HUES6 (cell line): ENCODE measurements around the gene PMPCA.
A peak's percentile ranks its signal among the peaks of the same experiment; 100 is the strongest.

Experiments
- H3K27ac ChIP-seq: 2 replicates; pipeline ENCODE4 v1.7.0; 2013; ENCODE audit warnings: low read depth, mild to moderate bottlenecking, low read length, inconsistent platforms
- H3K27me3 ChIP-seq: 2 replicates; pipeline ENCODE4 v1.6.1; 2013; ENCODE audit warnings: low read length; ENCODE audit not compliant: control insufficient read depth, insufficient read depth
- H3K36me3 ChIP-seq: 2 replicates; pipeline ENCODE4 v1.6.1; 2013; ENCODE audit warnings: low read length; ENCODE audit not compliant: control insufficient read depth, insufficient read depth
- H3K4me1 ChIP-seq: 2 replicates; pipeline ENCODE4 v1.6.1; 2013; ENCODE audit warnings: low read length; ENCODE audit not compliant: control insufficient read depth, insufficient read depth
- H3K4me3 ChIP-seq: 2 replicates; pipeline ENCODE4 v1.5.1; 2013; ENCODE audit warnings: low read depth, low read length
- H3K9ac ChIP-seq: one replicate; pipeline ENCODE4 v1.6.1; 2013; ENCODE audit warnings: mild to moderate bottlenecking, low read length
- H3K9me3 ChIP-seq: 2 replicates; pipeline ENCODE4 v1.6.1; 2013; ENCODE audit warnings: low read depth, low read length; ENCODE audit not compliant: control insufficient read depth, insufficient read depth

The PMPCA gene

DNA sequence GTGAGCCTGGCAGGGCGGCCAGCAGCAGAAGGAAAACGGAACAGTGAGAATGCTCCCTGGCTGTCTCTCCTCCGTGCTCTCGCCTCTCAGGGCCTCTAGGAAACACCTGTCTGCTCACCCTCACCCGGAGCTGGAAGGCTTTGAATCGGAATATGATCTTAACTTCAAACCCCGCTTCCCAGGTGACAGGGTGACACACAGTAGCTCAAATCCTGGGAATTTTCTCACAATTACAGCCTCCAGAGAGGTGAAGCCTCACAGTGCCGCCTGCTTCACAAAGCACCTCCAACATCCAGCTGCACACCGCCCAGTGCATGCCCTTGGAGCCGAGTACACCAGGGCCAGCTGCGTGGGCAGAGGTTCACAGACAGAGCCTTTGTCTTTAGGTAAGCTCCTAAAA, 59.9 kb downstream of the PMPCA start:
- no peak overlapping the region for H3K4me3 ChIP-seq
- no peaks in the 10 kb centered on the region for H3K4me1 ChIP-seq
- H3K36me3 ChIP-seq: peaks cover 100% of the 10 kb centered on the region
- H3K9ac ChIP-seq: no peak overlapping the region
- H3K27me3 ChIP-seq: no peaks in the 10 kb centered on the region
- no peak overlapping the region for H3K27ac ChIP-seq
- no peaks in the 10 kb centered on the region for H3K9me3 ChIP-seq

DNA sequence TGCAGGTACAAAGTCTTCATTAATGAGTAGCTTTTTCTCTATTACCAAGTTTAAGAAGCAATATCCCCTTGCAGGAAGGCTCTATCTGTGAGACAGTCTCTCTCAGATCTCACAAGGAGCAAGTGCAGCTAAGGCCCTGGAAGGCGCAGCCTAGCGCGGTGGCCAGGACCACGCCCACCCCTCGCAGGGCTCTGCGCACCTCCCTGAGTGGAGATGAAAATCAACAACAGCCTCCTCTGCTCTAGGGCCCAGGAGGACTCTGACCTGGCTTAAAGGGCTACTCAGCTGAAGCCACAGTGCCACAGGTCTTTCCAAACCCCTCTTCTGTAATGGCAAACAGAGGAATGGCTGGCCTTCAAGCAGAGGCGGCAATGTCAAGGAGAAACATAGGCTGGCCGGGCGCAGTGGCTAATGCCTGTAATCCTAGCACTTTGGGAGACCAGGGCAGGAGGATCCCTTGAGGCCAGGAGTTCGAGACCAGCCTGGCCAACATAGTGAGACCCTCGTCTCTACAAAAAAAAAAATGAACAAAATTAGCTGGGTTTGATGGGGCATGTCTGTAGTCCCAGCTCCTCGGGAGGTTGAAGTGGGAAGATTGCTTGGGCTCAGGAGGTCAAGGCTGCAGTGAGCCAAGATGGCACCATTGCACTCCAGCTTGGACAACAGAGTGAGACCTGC, 60.5 kb downstream of the PMPCA start:
- H3K9ac ChIP-seq: no peak overlapping the region
- no peak overlapping the region for H3K27ac ChIP-seq
- H3K27me3 ChIP-seq: no peaks in the 10 kb centered on the region
- peaks cover 100% of the 10 kb centered on the region for H3K36me3 ChIP-seq
- no peak overlapping the region for H3K4me3 ChIP-seq
- H3K4me1 ChIP-seq: no peaks in the 10 kb centered on the region
- H3K9me3 ChIP-seq: no peaks in the 10 kb centered on the region

- H3K4me3 ChIP-seq: no peak overlapping the region
- H3K9me3 ChIP-seq: no peaks in the 10 kb centered on the region
- H3K4me1 ChIP-seq: no peaks in the 10 kb centered on the region
- no peaks in the 10 kb centered on the region for H3K27me3 ChIP-seq
- peaks cover 100% of the 10 kb centered on the region for H3K36me3 ChIP-seq
- peak overlapping the region; percentile 7 for H3K9ac ChIP-seq
- H3K27ac ChIP-seq: no peak overlapping the region
These were observed 61.5 kb downstream of the PMPCA start for GRCh38 chr9:136471802-136472487.

DNA sequence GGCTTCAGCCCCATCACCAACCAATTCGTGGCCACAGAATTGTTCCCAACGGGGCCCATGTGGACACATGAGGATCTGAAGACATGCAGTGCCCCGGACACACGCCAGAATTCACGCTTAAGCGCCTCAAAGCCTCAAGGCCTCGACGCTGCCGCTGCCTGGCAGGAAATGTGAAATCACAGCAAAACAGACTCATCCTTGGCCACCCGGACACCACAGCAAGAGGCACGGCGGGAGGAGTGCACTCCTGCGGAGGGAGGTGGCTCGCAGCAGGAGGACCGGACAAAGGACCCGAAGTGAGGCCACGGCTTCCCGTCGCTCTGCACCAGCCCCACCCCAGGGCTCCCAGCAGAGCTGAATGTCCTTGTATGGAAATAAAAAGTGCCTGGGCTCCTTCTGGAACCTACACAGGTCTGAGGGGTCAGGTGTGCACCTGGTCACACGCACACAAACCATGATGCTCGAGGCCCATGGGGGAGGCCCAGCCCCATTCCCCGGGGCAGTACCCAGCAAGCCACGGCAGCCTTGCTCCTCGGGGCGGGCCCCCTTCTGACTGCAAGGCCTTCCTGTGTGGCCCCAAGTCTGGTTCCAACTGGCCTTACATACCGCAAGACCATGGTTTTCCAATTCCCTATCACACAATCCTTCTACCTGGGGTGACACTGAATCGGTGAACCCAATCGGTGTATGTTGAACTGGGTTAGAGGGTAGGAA, 62.3 kb downstream of the PMPCA start:
- Histone ChIP-seq H3K4me3 (no peak overlapping the region), H3K27ac (no peak overlapping the region), H3K9me3 (no peaks in the 10 kb centered on the region), H3K4me1 (no peaks in the 10 kb centered on the region), H3K36me3 (peaks cover 100% of the 10 kb centered on the region), H3K9ac (no peak overlapping the region), H3K27me3 (no peaks in the 10 kb centered on the region)

- no peaks in the 10 kb centered on the region for H3K9me3 ChIP-seq
- H3K36me3 ChIP-seq: peaks cover 98% of the 10 kb centered on the region
- no peaks in the 10 kb centered on the region for H3K4me1 ChIP-seq
- H3K9ac ChIP-seq: no peak overlapping the region
- H3K27ac ChIP-seq: no peak overlapping the region
- no peak overlapping the region for H3K4me3 ChIP-seq
- H3K27me3 ChIP-seq: no peaks in the 10 kb centered on the region
These were observed 62.9 kb downstream of the PMPCA start for GRCh38 chr9:136473354-136473721.
